Hepatocyte (in vitro differentiated cells): ENCODE measurements around the gene ATG4D.

Source experiments
- EZH2 ChIP-seq: fragments of 200-600 bp; sonication (generic); IDR thresholded peaks from 2 replicates; pipeline ENCODE4 v1.6.1; 2016; ENCODE audit warnings: antibody characterized with exemption, mild to moderate bottlenecking, borderline replicate concordance
- TF ChIP-seq, protein P1 (sequence below): fragments of 200-600 bp; sonication (generic); IDR thresholded peaks from 2 replicates; pipeline ENCODE4 v1.5.1; 2016; ENCODE audit warnings: antibody characterized with exemption, mild to moderate bottlenecking; ENCODE audit not compliant: poor library complexity

- TF ChIP-seq, protein P1, sequence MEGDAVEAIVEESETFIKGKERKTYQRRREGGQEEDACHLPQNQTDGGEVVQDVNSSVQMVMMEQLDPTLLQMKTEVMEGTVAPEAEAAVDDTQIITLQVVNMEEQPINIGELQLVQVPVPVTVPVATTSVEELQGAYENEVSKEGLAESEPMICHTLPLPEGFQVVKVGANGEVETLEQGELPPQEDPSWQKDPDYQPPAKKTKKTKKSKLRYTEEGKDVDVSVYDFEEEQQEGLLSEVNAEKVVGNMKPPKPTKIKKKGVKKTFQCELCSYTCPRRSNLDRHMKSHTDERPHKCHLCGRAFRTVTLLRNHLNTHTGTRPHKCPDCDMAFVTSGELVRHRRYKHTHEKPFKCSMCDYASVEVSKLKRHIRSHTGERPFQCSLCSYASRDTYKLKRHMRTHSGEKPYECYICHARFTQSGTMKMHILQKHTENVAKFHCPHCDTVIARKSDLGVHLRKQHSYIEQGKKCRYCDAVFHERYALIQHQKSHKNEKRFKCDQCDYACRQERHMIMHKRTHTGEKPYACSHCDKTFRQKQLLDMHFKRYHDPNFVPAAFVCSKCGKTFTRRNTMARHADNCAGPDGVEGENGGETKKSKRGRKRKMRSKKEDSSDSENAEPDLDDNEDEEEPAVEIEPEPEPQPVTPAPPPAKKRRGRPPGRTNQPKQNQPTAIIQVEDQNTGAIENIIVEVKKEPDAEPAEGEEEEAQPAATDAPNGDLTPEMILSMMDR, result no peak
- no peak for TF ChIP-seq EZH2
Measured at GRCh38 chr19:10568826-10569651, 25.3 kb downstream of the ATG4D start, which contains the start of gene CDKN2D.
